Fibroblast of lung (primary cell): ENCODE data around the gene CTNND2. TPM values are rescaled to one million over a fixed set of nuclear protein-coding genes. Genes with fewer than 3 reads are reported as not detected.

Experiments used
- DNase-seq, 2 donors: peaks; one replicate each; pipeline versions ENCODE4 v3.0.0 to v3.0.0-alpha.2; 2010; ENCODE audit warnings: low read depth in 2 of 2
- H2AFZ ChIP-seq: 2 replicates; pipeline ENCODE4 v1.5.1; 2012; ENCODE audit warnings: low read length, control low read depth, inconsistent platforms
- H3K27ac ChIP-seq: 2 replicates; pipeline ENCODE4 v1.5.1; 2011; ENCODE audit warnings: low read length, control low read depth; ENCODE audit not compliant: insufficient read depth
- H3K27me3 ChIP-seq: 2 replicates; pipeline ENCODE4 v1.5.1; 2011; ENCODE audit warnings: mild to moderate bottlenecking, low read length; ENCODE audit not compliant: control insufficient read depth, insufficient read depth
- H3K36me3 ChIP-seq: 2 replicates; pipeline ENCODE4 v1.5.1; 2011; ENCODE audit warnings: low read length; ENCODE audit not compliant: control insufficient read depth, insufficient read depth
- H3K4me1 ChIP-seq: 2 replicates; pipeline ENCODE4 v1.5.1; 2011; ENCODE audit warnings: low read length; ENCODE audit not compliant: control insufficient read depth, insufficient read depth; ENCODE audit errors: extremely low read depth
- H3K4me2 ChIP-seq: 2 replicates; pipeline ENCODE4 v1.5.1; 2011; ENCODE audit warnings: low read length, control low read depth; ENCODE audit not compliant: insufficient read depth; ENCODE audit errors: extremely low read depth
- H3K4me3 ChIP-seq, 4 experiments: fragments of 200-600 bp in 1 of 4; sonication (generic) in 1 of 4; replicated peaks in 1 of 4; 2 replicates each; pipeline ENCODE4 v1.5.1; 2011 to 2016; ENCODE audit warnings: low read length in 4 of 4, low read depth in 3 of 4, mild to moderate bottlenecking in 3 of 4, control low read depth in 2 of 4, inconsistent platforms in 1 of 4, mixed read lengths in 1 of 4; ENCODE audit not compliant: insufficient read depth in 1 of 4; ENCODE audit errors: control extremely low read depth in 1 of 4
- H3K79me2 ChIP-seq: 2 replicates; pipeline ENCODE4 v1.5.1; 2012; ENCODE audit warnings: mild to moderate bottlenecking, low read length, inconsistent platforms; ENCODE audit not compliant: control insufficient read depth, insufficient read depth
- H3K9ac ChIP-seq: 2 replicates; pipeline ENCODE4 v1.5.1; 2011; ENCODE audit warnings: mild to moderate bottlenecking, low read length, control low read depth; ENCODE audit not compliant: insufficient read depth
- H3K9me3 ChIP-seq: 2 replicates; pipeline ENCODE4 v1.5.1; 2012; ENCODE audit warnings: low read depth, low read length; ENCODE audit not compliant: control insufficient read depth, insufficient read depth
- H4K20me1 ChIP-seq: 2 replicates; pipeline ENCODE4 v1.5.1; 2011; ENCODE audit warnings: low read length; ENCODE audit not compliant: control insufficient read depth, insufficient read depth; ENCODE audit errors: extremely low read depth
- EZH2 ChIP-seq: IDR thresholded peaks from 2 replicates; pipeline ENCODE4 v1.5.1; 2012; ENCODE audit warnings: low read length, control low read depth, mild to moderate bottlenecking; ENCODE audit errors: missing control alignments
- polyA plus RNA-seq, 2 donors: library from polyadenylated mRNA; depleted of rRNA in 1 of 2; stranded (reverse) in 1 of 2; unstranded in 1 of 2; fragments of >200 nt; gene quantifications; 2 replicates each; pipeline ENCODE4 v1.2.1, GENCODE V29; 2011 to 2012; ENCODE audit warnings: missing spikeins in 1 of 2
- total RNA-seq: library from RNA; depleted of rRNA; stranded (reverse); fragments of >200 nt; gene quantifications from 2 replicates; pipeline ENCODE4 v1.2.1, GENCODE V29; 2014
- TF ChIP-seq, protein P1 (sequence below), 2 donors: IDR thresholded peaks in 1 of 2; conservative IDR thresholded peaks in 1 of 2; 1 replicate in 1 of 2; 2 replicates in 1 of 2; pipeline ENCODE4 v1.5.1; 2011 to 2012; ENCODE audit warnings: low read length in 2 of 2, control low read depth in 1 of 2, inconsistent platforms in 1 of 2, low read depth in 1 of 2, mild to moderate bottlenecking in 1 of 2

CTNND2 gene
- total and polyA plus RNA-seq, 2 donors (not counting 1 experiment from before 2014, with no cell fraction given), result not detected

DNA sequence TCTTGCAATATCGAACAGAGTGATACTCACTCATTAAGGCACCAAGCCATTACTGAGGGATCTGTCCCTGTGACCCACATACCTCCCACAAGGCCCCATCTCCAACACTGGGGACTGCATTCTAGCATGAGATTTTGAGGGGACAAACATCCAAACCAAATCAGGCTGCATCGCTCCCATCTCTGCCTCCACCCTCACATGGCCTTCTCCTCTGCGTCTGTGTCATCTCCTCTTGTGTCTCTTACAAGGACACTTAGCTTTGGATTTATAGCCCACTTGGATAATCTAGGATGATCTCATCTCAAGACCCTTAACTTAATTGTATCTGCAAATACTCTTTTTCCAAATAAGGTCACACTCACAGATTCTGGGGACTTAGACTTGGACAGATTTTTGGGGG is 858.8 kb downstream of the CTNND2 start:
- H3K27ac ChIP-seq, result no peak overlapping the region
- H3K4me2 ChIP-seq, result no peak overlapping the region
- H3K9me3 ChIP-seq, result no peaks in the 10 kb centered on the region
- no peak overlapping the region for H3K9ac ChIP-seq
- TF ChIP-seq, protein P1, sequence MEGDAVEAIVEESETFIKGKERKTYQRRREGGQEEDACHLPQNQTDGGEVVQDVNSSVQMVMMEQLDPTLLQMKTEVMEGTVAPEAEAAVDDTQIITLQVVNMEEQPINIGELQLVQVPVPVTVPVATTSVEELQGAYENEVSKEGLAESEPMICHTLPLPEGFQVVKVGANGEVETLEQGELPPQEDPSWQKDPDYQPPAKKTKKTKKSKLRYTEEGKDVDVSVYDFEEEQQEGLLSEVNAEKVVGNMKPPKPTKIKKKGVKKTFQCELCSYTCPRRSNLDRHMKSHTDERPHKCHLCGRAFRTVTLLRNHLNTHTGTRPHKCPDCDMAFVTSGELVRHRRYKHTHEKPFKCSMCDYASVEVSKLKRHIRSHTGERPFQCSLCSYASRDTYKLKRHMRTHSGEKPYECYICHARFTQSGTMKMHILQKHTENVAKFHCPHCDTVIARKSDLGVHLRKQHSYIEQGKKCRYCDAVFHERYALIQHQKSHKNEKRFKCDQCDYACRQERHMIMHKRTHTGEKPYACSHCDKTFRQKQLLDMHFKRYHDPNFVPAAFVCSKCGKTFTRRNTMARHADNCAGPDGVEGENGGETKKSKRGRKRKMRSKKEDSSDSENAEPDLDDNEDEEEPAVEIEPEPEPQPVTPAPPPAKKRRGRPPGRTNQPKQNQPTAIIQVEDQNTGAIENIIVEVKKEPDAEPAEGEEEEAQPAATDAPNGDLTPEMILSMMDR (conservative IDR thresholded peaks at IDR 0.05 in 1 of 2, IDR thresholded peaks at IDR 0.05 in 1 of 2; ENCODE audit: low read depth in 1 of 2, low read length in 2 of 2), result no peak
- H3K79me2 ChIP-seq, result no peaks in the 10 kb centered on the region
- H3K4me1 ChIP-seq, result no peaks in the 10 kb centered on the region
- no peaks in the 10 kb centered on the region for H3K27me3 ChIP-seq
- DNase-seq, result no peak
- no peak overlapping the region for H2AFZ ChIP-seq
- H4K20me1 ChIP-seq, result no peaks in the 10 kb centered on the region
- H3K4me3 ChIP-seq, result no peak overlapping the region
- H3K36me3 ChIP-seq, result no peaks in the 10 kb centered on the region

DNA sequence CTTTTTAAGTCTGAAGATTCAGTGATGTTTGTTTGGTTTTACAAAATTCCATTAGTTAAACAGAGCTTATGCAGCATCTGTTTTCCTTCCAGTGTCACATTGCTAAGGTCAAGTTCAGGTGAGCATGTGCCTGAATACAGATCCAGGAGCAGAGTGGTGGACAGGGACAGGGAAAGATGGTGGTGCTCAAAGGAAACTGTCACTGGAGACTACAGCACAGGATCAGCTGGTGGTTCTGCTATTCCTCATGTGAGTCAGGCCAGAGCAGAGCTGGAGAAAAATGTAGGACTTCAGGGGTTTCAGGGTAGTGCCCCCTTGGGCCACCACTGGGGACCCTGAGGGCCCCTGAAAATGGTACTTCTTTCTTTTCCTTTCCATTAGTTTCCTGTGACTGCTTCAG is 859.7 kb downstream of the CTNND2 start:
- no peak for DNase-seq
- Histone ChIP-seq H3K4me3 (no peak overlapping the region), H3K36me3 (no peaks in the 10 kb centered on the region), H3K27me3 (no peaks in the 10 kb centered on the region), H2AFZ (no peak overlapping the region), H3K79me2 (no peaks in the 10 kb centered on the region), H3K4me1 (no peaks in the 10 kb centered on the region), H3K9ac (no peak overlapping the region), H3K27ac (no peak overlapping the region), H3K4me2 (no peak overlapping the region), H4K20me1 (no peaks in the 10 kb centered on the region), H3K9me3 (no peaks in the 10 kb centered on the region)
- TF ChIP-seq EZH2, result no peak
- TF ChIP-seq, protein P1 (conservative IDR thresholded peaks at IDR 0.05 in 1 of 2, IDR thresholded peaks at IDR 0.05 in 1 of 2; ENCODE audit: low read depth in 1 of 2, low read length in 2 of 2), result no peak

DNA sequence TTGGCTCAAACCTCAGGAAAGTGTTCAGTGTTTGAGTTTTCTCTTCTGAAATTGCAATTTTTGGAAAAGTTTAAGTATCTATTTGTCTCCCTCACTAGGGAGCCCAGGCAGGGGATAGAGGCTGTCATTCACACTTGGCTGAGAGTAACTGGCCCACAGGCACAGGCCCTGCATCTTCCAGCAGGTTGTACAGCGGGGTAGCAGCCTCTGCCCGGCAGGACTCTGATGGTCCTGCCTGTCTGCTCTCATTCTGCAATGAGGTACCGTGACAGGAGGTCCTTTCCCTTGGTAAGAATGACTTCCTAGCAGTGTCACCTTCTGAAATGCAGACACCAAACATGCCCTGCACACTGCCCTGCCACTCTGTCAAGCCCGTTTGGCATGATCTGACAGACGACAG is 860.4 kb downstream of the CTNND2 start:
- Histone ChIP-seq H2AFZ (no peak overlapping the region), H3K4me2 (no peak overlapping the region), H3K4me1 (no peaks in the 10 kb centered on the region), H3K27me3 (no peaks in the 10 kb centered on the region), H3K27ac (no peak overlapping the region), H3K9ac (no peak overlapping the region), H3K79me2 (no peaks in the 10 kb centered on the region), H3K9me3 (no peaks in the 10 kb centered on the region), H4K20me1 (no peaks in the 10 kb centered on the region), H3K4me3 (no peak overlapping the region), H3K36me3 (no peaks in the 10 kb centered on the region)
- TF ChIP-seq EZH2, result no peak
- TF ChIP-seq, protein P1 (conservative IDR thresholded peaks at IDR 0.05 in 1 of 2, IDR thresholded peaks at IDR 0.05 in 1 of 2; ENCODE audit: low read depth in 1 of 2, low read length in 2 of 2), result no peak
- DNase-seq, result no peak
